Peyer's patch (tissue), 4 donors: ENCODE measurements around the gene POLR2C.

Source experiments
- CTCF ChIP-seq, 6 experiments: fragments of 450-650 bp in 4 of 6; fragments of 200-600 bp in 2 of 6; sonication (generic) in 1 of 6; IDR thresholded peaks; one replicate each; pipeline ENCODE4 v1.5.1; 2017 to 2019; ENCODE audit warnings: antibody characterized with exemption in 6 of 6, mild to moderate bottlenecking in 3 of 6, moderate library complexity in 1 of 6
- POLR2A ChIP-seq, 2 donors: fragments of 450-650 bp; IDR thresholded peaks; one replicate each; pipeline ENCODE4 v1.5.1; 2017; ENCODE audit warnings: antibody characterized with exemption in 2 of 2, mild to moderate bottlenecking in 2 of 2, moderate library complexity in 2 of 2

- TF ChIP-seq CTCF (IDR thresholded peaks at IDR 0.05): no peak
- no peak for TF ChIP-seq POLR2A (IDR thresholded peaks at IDR 0.05)
These were observed 37.9 kb upstream of the POLR2C start for GRCh38 chr16:57424583-57424982.
